Lung (tissue), 12 donors: ENCODE measurements around the gene STOML1. TPM values are rescaled to one million over a fixed set of nuclear protein-coding genes. Genes with fewer than 3 reads are reported as not detected.

ENCODE experiments used
- ATAC-seq: fragments of 200-7000 bp; cut with Tn5 transposase; one replicate; pipeline ENCODE4 v1.9.1; 2020; ENCODE audit warnings: moderate number of reproducible peaks; ENCODE audit not compliant: insufficient read depth, low FRiP score
- DNase-seq, 3 donors: peaks; one replicate each; pipeline ENCODE4 v3.0.0-alpha.2; 2013 to 2017
- H3K27ac ChIP-seq, 2 donors: one replicate each; pipeline ENCODE4 v1.5.1; 2013; ENCODE audit warnings: mild to moderate bottlenecking in 2 of 2, moderate library complexity in 2 of 2, control low read depth in 1 of 2, inconsistent platforms in 1 of 2, low read depth in 1 of 2, low read length in 1 of 2
- H3K27me3 ChIP-seq, 3 donors: one replicate each; pipeline ENCODE4 v1.5.1; 2013; ENCODE audit warnings: low read length in 2 of 3; ENCODE audit not compliant: control insufficient read depth in 3 of 3, insufficient read depth in 3 of 3
- H3K36me3 ChIP-seq, 4 donors: one replicate each; pipeline ENCODE4 v1.5.1; 2013; ENCODE audit warnings: low read length in 4 of 4, mild to moderate bottlenecking in 1 of 4, moderate library complexity in 1 of 4; ENCODE audit not compliant: control insufficient read depth in 4 of 4, insufficient read depth in 4 of 4
- H3K4me1 ChIP-seq, 5 donors: one replicate each; pipeline ENCODE4 v1.5.1; 2013; ENCODE audit warnings: low read length in 5 of 5, mild to moderate bottlenecking in 2 of 5, moderate library complexity in 1 of 5; ENCODE audit not compliant: control insufficient read depth in 5 of 5, insufficient read depth in 5 of 5
- H3K4me3 ChIP-seq: one replicate; pipeline ENCODE4 v1.5.1; 2013; ENCODE audit warnings: mild to moderate bottlenecking, control low read depth, moderate library complexity
- H3K9ac ChIP-seq, 2 donors: one replicate each; pipeline ENCODE4 v1.5.1; 2013; ENCODE audit warnings: low read length in 2 of 2, control low read depth in 1 of 2; ENCODE audit not compliant: insufficient read depth in 1 of 2
- H3K9me3 ChIP-seq, 4 donors: one replicate each; pipeline ENCODE4 v1.5.1; 2013; ENCODE audit warnings: low read length in 3 of 4, mild to moderate bottlenecking in 1 of 4, moderate library complexity in 1 of 4; ENCODE audit not compliant: control insufficient read depth in 4 of 4, insufficient read depth in 3 of 4
- WGBS, 2 donors: extraction: QIAGEN DNeasy Blood & Tissue Kit; methylation state at CpG; one replicate each; pipeline ENCODE4 v1.1.7; 2013; 5-methylcytosine and 5-hydroxymethylcytosine counted together
- polyA plus RNA-seq, 2 donors: library from polyadenylated mRNA; stranded (reverse); fragments of 200-250 nt; gene quantifications; one replicate each; pipeline ENCODE4 v1.2.1, GENCODE V29; 2013
- total RNA-seq, 2 donors: library from RNA; depleted of rRNA in 1 of 2; stranded (reverse); fragments of >200 nt in 1 of 2; gene quantifications; one replicate each; pipeline ENCODE4 v1.2.1, GENCODE V29; 2014 to 2021
- TF ChIP-seq, protein P1 (sequence below): IDR thresholded peaks from 2 replicates; pipeline ENCODE4 v1.5.1; 2012; ENCODE audit warnings: mild to moderate bottlenecking; ENCODE audit errors: control extremely low read depth, extremely low read depth
- donor health status: control.
- donor health status: control.
- donor health status: Bipolar disorder and iron deficiency.
- donor health status: healthy.
- donor health status: DM: yes; HTN: yes; CAD: no.

The STOML1 gene
- total and polyA plus RNA-seq, 4 donors = 10.3 to 35.4 (median 26.9) TPM

DNA sequence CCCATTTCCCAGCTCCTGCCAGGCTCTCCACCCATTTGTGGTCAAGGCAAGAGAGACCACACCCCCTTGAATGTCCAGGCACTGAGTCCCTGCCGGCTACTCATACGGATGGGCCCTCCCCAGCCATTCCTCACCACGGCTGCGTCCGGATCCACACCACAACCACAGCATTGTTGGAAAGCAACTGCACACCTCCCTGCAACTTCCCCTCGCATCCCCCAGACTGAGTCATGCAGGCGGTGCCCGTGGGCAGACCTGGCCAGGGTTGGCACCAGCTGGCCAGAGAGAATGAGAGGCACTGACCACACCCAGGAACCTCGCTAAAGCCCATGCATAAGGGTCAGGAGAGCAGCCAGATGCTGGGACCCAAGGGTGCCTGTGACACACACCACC lies 35.4 kb downstream of the STOML1 start:
- no peak overlapping the region for H3K9ac ChIP-seq
- peaks cover under 1 to 5% (median 3%) of the 10 kb centered on the region in 5 donors for H3K4me1 ChIP-seq
- peaks cover 0 to 11% (median 0%) of the 10 kb centered on the region in 4 donors for H3K36me3 ChIP-seq
- peak; percentile 37 for ATAC-seq
- H3K27me3 ChIP-seq = no peaks in the 10 kb centered on the region
- TF ChIP-seq, protein P1, sequence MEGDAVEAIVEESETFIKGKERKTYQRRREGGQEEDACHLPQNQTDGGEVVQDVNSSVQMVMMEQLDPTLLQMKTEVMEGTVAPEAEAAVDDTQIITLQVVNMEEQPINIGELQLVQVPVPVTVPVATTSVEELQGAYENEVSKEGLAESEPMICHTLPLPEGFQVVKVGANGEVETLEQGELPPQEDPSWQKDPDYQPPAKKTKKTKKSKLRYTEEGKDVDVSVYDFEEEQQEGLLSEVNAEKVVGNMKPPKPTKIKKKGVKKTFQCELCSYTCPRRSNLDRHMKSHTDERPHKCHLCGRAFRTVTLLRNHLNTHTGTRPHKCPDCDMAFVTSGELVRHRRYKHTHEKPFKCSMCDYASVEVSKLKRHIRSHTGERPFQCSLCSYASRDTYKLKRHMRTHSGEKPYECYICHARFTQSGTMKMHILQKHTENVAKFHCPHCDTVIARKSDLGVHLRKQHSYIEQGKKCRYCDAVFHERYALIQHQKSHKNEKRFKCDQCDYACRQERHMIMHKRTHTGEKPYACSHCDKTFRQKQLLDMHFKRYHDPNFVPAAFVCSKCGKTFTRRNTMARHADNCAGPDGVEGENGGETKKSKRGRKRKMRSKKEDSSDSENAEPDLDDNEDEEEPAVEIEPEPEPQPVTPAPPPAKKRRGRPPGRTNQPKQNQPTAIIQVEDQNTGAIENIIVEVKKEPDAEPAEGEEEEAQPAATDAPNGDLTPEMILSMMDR = no peak
- H3K9me3 ChIP-seq = no peaks in the 10 kb centered on the region
- no peak overlapping the region for H3K4me3 ChIP-seq
- no peak for DNase-seq
- WGBS, 2 donors = 15 to 30% methylated on average over 9 of the region's 9 CpGs
- H3K27ac ChIP-seq = no peak overlapping the region

DNA sequence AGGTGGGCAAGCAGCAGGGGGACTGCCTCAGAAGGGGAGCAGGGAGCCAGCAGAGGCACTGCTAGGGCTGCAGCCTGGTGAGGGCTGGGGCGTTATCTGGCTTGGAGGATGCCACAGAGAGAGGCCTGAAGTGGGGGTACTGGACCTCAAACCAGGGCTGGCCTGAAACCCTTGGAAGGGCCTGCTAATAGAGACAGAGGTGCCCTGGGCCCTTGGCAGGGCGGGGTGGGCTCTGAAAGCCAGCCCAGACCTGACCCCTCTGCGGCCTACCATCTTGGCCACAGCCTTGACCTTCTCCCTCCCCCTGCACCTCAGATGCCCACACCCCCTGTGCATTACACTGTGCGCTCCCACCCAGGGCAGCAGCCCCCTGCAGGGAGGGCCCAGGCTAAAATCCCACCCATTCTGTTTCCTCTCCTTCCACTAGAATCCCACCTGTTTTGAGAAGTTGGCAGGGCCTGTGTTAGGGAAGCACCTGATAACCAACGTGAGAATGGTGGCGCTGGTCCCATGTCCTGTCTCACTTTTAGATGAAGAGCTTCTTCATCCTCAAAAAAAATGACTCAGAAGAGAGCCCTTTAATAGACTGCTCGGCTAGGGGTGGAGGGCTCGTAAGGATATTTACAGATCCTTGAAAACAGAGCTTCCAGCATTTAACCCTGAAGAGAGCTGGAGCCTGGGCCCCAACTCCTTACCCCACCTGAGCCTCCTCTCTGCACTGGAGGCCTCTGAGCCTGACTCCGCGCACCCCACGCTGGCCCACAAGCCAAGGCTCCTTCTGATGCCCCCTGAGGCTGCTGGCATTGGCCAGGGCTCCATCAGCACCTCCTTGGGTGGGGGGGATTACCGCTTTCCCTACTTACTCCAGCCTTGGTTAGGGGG lies 36.0 kb downstream of the STOML1 start:
- no peaks in the 10 kb centered on the region for H3K9me3 ChIP-seq
- DNase-seq (peak in 1 of 3 donors; percentile 8), ATAC-seq (no peak)
- H3K4me1 ChIP-seq = peaks cover 6 to 11% (median 8%) of the 10 kb centered on the region in 5 donors
- WGBS, 2 donors = 78 to 83% methylated on average over 12 of the region's 12 CpGs
- H3K27ac ChIP-seq = no peak overlapping the region
- H3K27me3 ChIP-seq = no peaks in the 10 kb centered on the region
- H3K36me3 ChIP-seq = peaks cover 0 to 13% (median 0%) of the 10 kb centered on the region in 4 donors
- TF ChIP-seq, protein P1 = no peak
- no peak overlapping the region for H3K9ac ChIP-seq
- no peak overlapping the region for H3K4me3 ChIP-seq

DNA sequence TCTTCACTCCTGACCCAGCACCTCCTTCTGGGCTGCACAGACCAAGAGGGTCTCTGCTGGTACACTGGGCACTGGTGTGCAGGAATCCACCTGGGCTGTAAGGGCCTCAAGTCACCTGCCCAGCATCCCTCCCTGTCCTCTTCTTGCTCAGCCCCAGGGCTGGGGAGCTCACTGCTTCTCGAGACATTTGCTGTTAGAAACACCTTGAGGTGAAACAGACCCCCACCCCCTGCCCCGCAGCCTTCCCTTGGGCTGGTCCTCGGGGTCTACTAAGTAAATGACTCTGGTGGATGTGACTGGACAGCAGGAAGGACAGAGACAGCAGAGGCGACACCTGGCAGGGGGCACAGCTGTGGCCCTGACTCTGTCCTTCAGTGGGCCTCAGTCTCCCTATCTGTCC lies 36.8 kb downstream of the STOML1 start:
- Histone ChIP-seq H3K4me1 (peaks cover 6 to 18% (median 8%) of the 10 kb centered on the region in 5 donors), H3K4me3 (no peak overlapping the region), H3K27ac (no peak overlapping the region), H3K9me3 (no peaks in the 10 kb centered on the region), H3K27me3 (no peaks in the 10 kb centered on the region), H3K36me3 (peaks cover 0 to 15% (median 3%) of the 10 kb centered on the region in 4 donors), H3K9ac (no peak overlapping the region)
- TF ChIP-seq, protein P1 = no peak
- 92 to 93% methylated on average over 4 of the region's 4 CpGs for WGBS, 2 donors
- ATAC-seq (no peak), DNase-seq (peak in 1 of 3 donors; percentile 8)
